HG03025 (cell line): ENCODE results near the gene NUDT9.
"Not testable (repeated sequence)": the region's sequence is repeated elsewhere in the genome, so short reads cannot be mapped to it uniquely, and the experiment has no call there.

Experiments used
- ATAC-seq: cut with Tn5 transposase; IDR thresholded peaks from one replicate; pipeline ENCODE4 v1.9.1; 2021; ENCODE audit warnings: mild to moderate bottlenecking, moderate library complexity; ENCODE audit not compliant: unreplicated experiment, low FRiP score

NUDT9 gene

GRCh38 chr4:87406902-87407301 is 15.5 kb upstream of the NUDT9 start:
- not testable (repeated sequence) for ATAC-seq

- no peak for ATAC-seq
Measured at GRCh38 chr4:87409420-87409939, 12.9 kb upstream of the NUDT9 start.

- no peak for ATAC-seq
Measured at GRCh38 chr4:87410157-87410556, 12.2 kb upstream of the NUDT9 start.

GRCh38 chr4:87410679-87411078 is 11.7 kb upstream of the NUDT9 start:
- no peak for ATAC-seq

- no peak for ATAC-seq
Measured at GRCh38 chr4:87414816-87415215, 7.6 kb upstream of the NUDT9 start.

GRCh38 chr4:87416965-87417364 is 5.4 kb upstream of the NUDT9 start:
- ATAC-seq = no peak

GRCh38 chr4:87418410-87418809 is 4.0 kb upstream of the NUDT9 start:
- ATAC-seq = not testable (repeated sequence)

- ATAC-seq = no peak
Measured at GRCh38 chr4:87419578-87420249, 2.7 kb upstream of the NUDT9 start.

- ATAC-seq = no peak
Measured at GRCh38 chr4:87420276-87420830, 2.0 kb upstream of the NUDT9 start.

GRCh38 chr4:87423317-87424098 is 1.1 kb downstream of the NUDT9 start:
- ATAC-seq = no peak

- ATAC-seq = not testable (repeated sequence)
Measured at GRCh38 chr4:87424099-87424543, 1.7 kb downstream of the NUDT9 start.

GRCh38 chr4:87425711-87426110 is 3.3 kb downstream of the NUDT9 start:
- ATAC-seq = no peak

- no peak for ATAC-seq
Measured at GRCh38 chr4:87426865-87427517, 4.6 kb downstream of the NUDT9 start.

GRCh38 chr4:87427518-87427868 is 5.1 kb downstream of the NUDT9 start:
- no peak for ATAC-seq

GRCh38 chr4:87428979-87429378 is 6.6 kb downstream of the NUDT9 start:
- ATAC-seq = no peak

GRCh38 chr4:87430038-87430437 is 7.7 kb downstream of the NUDT9 start:
- no peak for ATAC-seq

- no peak for ATAC-seq
Measured at GRCh38 chr4:87433342-87433741, 11.0 kb downstream of the NUDT9 start.

- no peak for ATAC-seq
Measured at GRCh38 chr4:87442889-87443288, 20.5 kb downstream of the NUDT9 start.

GRCh38 chr4:87444741-87445140 is 22.4 kb downstream of the NUDT9 start:
- no peak for ATAC-seq

GRCh38 chr4:87445964-87446363 is 23.6 kb downstream of the NUDT9 start:
- ATAC-seq = no peak

GRCh38 chr4:87446375-87446774 is 24.0 kb downstream of the NUDT9 start:
- ATAC-seq = not testable (repeated sequence)
